ENCODE results near the gene ALG8. TPM values are rescaled to one million over a fixed set of nuclear protein-coding genes. Genes with fewer than 3 reads are reported as not detected.
"Not testable (repeated sequence)": the region's sequence is repeated elsewhere in the genome, so short reads cannot be mapped to it uniquely, and the experiment has no call there.

Gene ALG8
- total RNA-seq, 4 donors from 2014 or later, result 26.5 to 43.4 (median 30.8) TPM

- Histone ChIP-seq H3K36me3 (no peaks in the 10 kb centered on the region), H3K4me3 (peak overlapping the region; percentile 91 to 92), H3K4me1 (no peaks in the 10 kb centered on the region), H3K27ac (peak overlapping the region; percentile 85 to 88), H3K9me3 (no peaks in the 10 kb centered on the region), H3K27me3 (no peaks in the 10 kb centered on the region)
- TF ChIP-seq POLR2A (IDR thresholded peaks at IDR 0.05) (no peak), CTCF (IDR thresholded peaks at IDR 0.05) (no peak)
- no peak for DNase-seq
- intact Hi-C loops (cut with DNase I; ENCODE audit: low total_unique reads), result no loop called here
Measured at GRCh38 chr11:78080084-78080817, 59.2 kb downstream of the ALG8 start.

- H3K27ac ChIP-seq, result peak within 1 kb of the TSS; percentile 85 to 88
- no peaks in the 10 kb centered on the region for H3K4me1 ChIP-seq
- no peaks in the 10 kb centered on the region for H3K36me3 ChIP-seq
- DNase-seq, result peak; percentile 74 to 81
- H3K9me3 ChIP-seq, result no peaks in the 10 kb centered on the region
- TF ChIP-seq CTCF (IDR thresholded peaks at IDR 0.05) (peak in 3 of 4 experiments; percentile 10 to 22 (median 17)), POLR2A (IDR thresholded peaks at IDR 0.05) (peak; percentile 12 to 55)
- H3K4me3 ChIP-seq, result peak within 1 kb of the TSS; percentile 91 to 92
- H3K27me3 ChIP-seq, result no peaks in the 10 kb centered on the region
- intact Hi-C loops (cut with DNase I; ENCODE audit: low total_unique reads), result no loop called here
Measured at GRCh38 chr11:78079232-78080083, 60.0 kb downstream of the ALG8 start, which contains the start of gene NDUFC2. Gene NDUFC2 (minus strand): TSS chr11:78079862. CDS start chr11:78079744, 118 bp downstream.

- no peaks in the 10 kb centered on the region for H3K4me1 ChIP-seq
- no peak for TF ChIP-seq POLR2A (IDR thresholded peaks at IDR 0.05)
- no peak for TF ChIP-seq CTCF (IDR thresholded peaks at IDR 0.05)
- no peaks in the 10 kb centered on the region for H3K27me3 ChIP-seq
- intact Hi-C loops (cut with DNase I; ENCODE audit: low total_unique reads), result no loop called here
- H3K27ac ChIP-seq, result peak overlapping the region; percentile 85 to 88
- no peak for DNase-seq
- no peaks in the 10 kb centered on the region for H3K9me3 ChIP-seq
- no peaks in the 10 kb centered on the region for H3K36me3 ChIP-seq
- H3K4me3 ChIP-seq, result peak overlapping the region; percentile 91 to 92
Measured at GRCh38 chr11:78078218-78079167, 60.9 kb downstream of the ALG8 start.

- H3K9me3 ChIP-seq; intact Hi-C loops (cut with DNase I; ENCODE audit: low total_unique reads); H3K4me3 ChIP-seq; H3K36me3 ChIP-seq; DNase-seq; H3K27me3 ChIP-seq; H3K4me1 ChIP-seq; H3K27ac ChIP-seq: not testable (repeated sequence)
Measured at GRCh38 chr11:78077592-78077991, 61.8 kb downstream of the ALG8 start.

- DNase-seq, result no peak
- Histone ChIP-seq H3K9me3 (no peaks in the 10 kb centered on the region), H3K27me3 (no peaks in the 10 kb centered on the region), H3K4me1 (no peaks in the 10 kb centered on the region), H3K36me3 (no peaks in the 10 kb centered on the region), H3K27ac (no peak overlapping the region), H3K4me3 (no peak overlapping the region)
- TF ChIP-seq POLR2A (IDR thresholded peaks at IDR 0.05) (no peak), CTCF (IDR thresholded peaks at IDR 0.05) (no peak)
- intact Hi-C loops (cut with DNase I; ENCODE audit: low total_unique reads), result no loop called here
Measured at GRCh38 chr11:78076733-78077403, 62.6 kb downstream of the ALG8 start.
